Activated effector memory CD4-positive, alpha-beta T cell treated with Interleukin-2 at 50 U/mL for 16 hours (primary cell): ENCODE measurements around the gene PRAMEF20.
"Not testable (repeated sequence)": the region's sequence is repeated elsewhere in the genome, so short reads cannot be mapped to it uniquely, and the experiment has no call there.

Experiments used
- DNase-seq: peaks from one replicate; pipeline ENCODE4 v3.0.0-alpha.2; 2020

Gene PRAMEF20

GRCh38 chr1:13410150-13410549, at the start of gene PRAMEF20:
TSS of gene PRAMEF20 (plus strand) at chr1:13410450. CDS start at chr1:13416355, 5,905 bp downstream.
- DNase-seq = not testable (repeated sequence)

- DNase-seq = not testable (repeated sequence)
These were observed 47.9 kb upstream of the PRAMEF20 start for GRCh38 chr1:13362364-13362763.

DNA sequence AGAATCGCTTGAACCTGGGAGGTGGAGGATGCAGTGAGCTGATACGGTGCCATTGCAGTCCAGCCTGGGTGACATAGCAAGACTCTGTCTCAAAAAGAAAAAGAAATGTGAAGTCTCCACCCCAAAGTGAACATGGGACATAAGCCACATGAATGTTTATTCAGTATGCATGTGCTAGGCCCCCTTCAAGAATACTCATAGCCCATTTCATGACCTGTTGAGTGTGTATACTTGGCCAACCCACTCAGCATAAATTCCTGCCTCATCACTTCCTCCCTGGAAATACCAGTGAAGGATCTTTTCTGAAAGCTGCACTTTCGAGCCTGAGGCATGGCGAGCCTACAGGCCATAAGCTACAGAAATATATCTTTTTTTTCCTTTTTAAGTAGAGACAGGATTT, 45.3 kb upstream of the PRAMEF20 start:
- DNase-seq = not testable (repeated sequence)

DNA sequence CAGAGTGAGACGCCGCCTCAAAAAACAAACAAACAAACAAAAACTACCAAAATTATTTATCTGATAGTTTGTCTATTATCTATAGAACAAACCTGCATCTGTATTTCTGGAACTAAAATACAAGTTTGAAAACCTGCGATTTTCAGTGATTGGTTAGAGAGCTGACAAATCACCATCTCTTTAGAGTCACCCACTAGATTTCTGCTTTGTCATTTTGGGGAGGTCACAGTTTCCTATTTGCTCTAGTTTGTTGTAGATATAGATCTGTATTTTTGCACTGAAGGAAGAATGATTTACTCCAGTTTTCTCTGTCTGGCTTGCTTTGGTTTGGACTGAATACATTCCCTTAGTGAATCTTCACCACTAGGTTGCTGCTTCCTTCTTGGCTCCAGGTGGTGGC, 43.7 kb upstream of the PRAMEF20 start:
- not testable (repeated sequence) for DNase-seq

- DNase-seq = not testable (repeated sequence)
These were observed 41.7 kb upstream of the PRAMEF20 start for GRCh38 chr1:13368544-13368943.

DNA sequence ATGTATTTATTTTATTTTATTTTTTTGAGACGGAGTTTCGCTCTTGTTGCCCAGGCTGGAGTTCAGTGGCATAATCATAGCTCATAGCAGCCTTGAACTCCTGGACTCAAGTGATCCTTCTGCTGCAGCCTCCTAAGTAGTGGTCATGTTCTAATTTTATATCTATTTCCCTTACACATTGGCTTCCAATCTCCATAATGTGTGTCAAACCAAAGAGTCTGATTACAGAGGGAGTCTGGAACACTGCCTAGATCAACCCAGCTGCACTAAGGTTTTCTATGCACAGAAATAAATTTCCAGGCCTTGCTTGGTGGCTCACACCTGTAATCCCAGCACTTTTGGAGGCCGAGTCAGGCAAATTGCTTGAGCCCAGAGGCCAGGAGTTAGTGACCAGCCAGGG, 31.3 kb upstream of the PRAMEF20 start:
- not testable (repeated sequence) for DNase-seq

- DNase-seq = not testable (repeated sequence)
These were observed 29.9 kb upstream of the PRAMEF20 start for GRCh38 chr1:13380380-13380779.

GRCh38 chr1:13389332-13389731, 20.9 kb upstream of the PRAMEF20 start, which contains the start of gene PRAMEF17:
TSS of gene PRAMEF17 (plus strand) at chr1:13389632. CDS start at chr1:13389658, 26 bp downstream.
- DNase-seq = not testable (repeated sequence)

DNA sequence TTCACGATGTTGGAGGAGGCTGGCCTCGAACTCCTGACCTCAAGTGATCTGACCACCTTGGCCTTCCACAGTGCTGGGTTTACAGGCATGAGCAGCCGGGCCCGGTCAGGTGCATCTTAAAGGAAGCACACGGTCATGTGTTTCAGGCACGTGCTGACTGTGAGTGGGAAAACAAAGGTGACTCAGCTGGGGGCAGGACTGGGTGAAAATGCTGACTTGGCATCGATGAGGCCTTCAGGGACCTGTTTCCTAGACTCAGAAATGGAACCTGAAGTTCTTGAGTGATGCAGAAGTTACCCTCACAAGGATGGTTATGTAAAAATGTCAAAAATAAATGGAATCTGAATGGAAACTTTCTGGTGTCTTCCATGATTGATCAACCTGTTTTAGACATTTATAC, 17.2 kb upstream of the PRAMEF20 start:
- not testable (repeated sequence) for DNase-seq

- not testable (repeated sequence) for DNase-seq
These were observed 15.5 kb upstream of the PRAMEF20 start for GRCh38 chr1:13394761-13395160.

DNA sequence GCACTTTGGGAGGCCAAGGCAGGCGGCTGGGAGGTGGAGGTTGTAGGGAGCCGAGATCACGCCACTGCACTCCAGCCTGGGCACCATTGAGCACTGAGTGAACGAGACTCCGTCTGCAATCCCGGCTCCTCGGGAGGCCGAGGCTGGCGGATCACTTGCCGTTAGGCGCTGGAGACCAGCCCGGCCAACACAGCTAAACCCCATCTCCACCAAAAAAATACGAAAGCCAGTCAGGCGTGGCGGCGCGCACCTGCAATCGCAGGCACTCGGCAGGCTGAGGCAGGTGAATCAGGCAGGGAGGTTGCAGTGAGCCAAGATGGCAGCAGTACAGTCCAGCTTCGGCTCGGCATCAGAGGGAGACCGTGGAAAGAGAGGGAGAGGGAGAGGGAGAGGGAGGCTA, 14.9 kb upstream of the PRAMEF20 start:
- DNase-seq = not testable (repeated sequence)

- DNase-seq = no peak
These were observed 2.4 kb upstream of the PRAMEF20 start for GRCh38 chr1:13407811-13408210.

GRCh38 chr1:13430495-13430894, 20.2 kb downstream of the PRAMEF20 start:
- no peak for DNase-seq

DNA sequence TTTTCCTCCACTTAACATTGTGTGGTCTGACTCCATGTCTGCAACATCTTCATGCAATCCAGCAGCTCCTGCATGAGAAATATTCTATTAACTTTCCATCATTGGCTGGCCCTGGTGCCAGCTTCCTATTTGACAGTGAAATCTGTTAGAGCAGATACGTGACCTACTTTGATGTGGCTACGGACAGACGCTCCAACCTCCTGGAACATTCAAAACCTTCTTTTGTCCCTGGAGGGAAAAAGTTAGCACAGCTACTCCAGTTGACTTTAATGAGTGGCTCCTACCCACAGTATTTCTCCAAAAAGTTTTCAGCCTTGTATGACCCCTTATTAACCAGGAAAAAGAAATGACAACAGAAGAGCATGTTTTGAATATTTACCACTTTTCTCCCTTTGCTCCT, 22.0 kb downstream of the PRAMEF20 start:
- no peak for DNase-seq

DNA sequence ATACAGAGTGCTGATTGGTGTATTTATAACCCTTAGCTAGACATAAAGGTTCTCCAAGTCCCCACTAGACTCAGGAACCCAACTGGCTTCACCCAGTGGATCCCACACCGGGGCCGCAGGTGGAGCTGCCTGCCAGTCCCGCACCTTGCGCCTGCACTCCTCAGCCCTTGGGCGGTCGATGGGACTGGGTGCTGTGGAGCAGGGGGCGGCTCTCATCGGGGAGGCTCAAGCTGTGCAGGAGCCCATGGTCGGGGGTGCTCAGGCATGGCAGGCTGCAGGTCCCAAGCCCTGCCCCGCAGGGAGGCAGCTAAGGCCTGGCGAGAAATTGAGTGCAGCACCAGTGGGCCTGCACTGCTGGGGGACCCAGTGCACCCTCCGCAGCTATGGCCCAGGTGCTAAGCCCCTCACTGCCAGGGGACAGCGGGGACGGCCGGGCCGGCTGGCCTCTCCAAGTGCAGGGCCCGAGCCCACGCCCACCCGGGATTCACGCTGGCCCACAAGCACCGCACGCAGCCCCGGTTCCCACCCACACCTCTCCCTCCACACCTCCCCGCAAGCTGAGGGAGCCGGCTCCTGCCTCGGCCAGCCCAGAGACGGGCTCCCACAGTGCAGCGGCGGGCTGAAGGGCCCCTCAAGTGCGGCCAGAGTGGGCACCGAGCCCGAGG, 23.6 kb downstream of the PRAMEF20 start:
- DNase-seq = not testable (repeated sequence)

GRCh38 chr1:13435458-13435857, 25.2 kb downstream of the PRAMEF20 start:
- no peak for DNase-seq

GRCh38 chr1:13439104-13439783, 29.0 kb downstream of the PRAMEF20 start:
- DNase-seq = not testable (repeated sequence)

DNA sequence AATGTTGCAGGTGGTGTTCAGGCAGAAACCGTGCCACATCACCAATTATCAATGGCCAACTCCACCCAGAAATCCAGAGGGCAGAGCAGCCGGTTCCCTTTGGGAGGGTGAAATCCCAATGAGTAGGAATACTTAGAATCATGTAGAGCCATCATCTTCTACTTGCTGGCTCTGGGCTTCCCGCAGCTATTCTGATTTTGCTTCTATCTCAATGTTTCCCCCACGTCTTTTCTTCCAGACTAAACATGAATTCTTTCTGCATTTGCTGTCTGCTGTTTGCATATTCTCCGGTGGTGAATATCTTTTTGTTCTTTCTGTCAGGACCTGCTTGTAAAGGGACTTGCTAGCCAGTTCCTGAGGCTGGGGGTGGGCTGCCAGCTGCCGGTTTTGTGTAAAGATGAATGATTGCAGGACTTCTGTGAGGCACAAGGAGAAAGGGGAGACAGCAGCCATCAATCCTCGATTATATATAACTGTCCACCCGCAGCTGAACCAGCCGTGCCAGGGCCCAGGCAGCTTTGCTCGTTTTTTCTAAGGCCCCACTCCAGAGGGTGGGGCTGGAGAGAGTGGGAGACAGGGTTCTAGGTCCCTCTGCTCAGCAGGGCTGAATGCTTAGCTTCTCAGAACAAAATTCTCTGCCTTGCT, 33.2 kb downstream of the PRAMEF20 start:
- no peak for DNase-seq

DNA sequence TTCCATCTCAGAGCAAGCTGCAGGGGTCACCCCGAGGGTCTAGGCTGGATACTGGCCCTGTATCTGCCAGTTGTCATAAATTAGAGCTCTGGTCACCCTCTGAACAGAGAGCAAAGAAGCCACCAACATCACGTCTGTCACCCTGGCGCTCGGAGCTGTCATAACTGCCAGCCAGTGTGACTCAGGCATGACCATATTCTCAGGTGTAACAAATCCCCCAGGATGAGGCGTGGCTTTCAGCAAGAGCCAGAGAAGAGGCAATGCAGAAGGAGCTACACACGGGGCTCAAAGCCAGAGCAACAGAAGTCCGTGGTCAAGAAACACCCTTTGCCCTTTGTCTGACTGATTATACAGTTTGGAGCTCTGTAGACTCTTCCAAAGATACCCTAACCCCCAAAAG, 40.0 kb downstream of the PRAMEF20 start:
- no peak for DNase-seq

GRCh38 chr1:13451399-13451965, 41.2 kb downstream of the PRAMEF20 start:
- no peak for DNase-seq

GRCh38 chr1:13456904-13457532, 46.8 kb downstream of the PRAMEF20 start:
- no peak for DNase-seq

DNA sequence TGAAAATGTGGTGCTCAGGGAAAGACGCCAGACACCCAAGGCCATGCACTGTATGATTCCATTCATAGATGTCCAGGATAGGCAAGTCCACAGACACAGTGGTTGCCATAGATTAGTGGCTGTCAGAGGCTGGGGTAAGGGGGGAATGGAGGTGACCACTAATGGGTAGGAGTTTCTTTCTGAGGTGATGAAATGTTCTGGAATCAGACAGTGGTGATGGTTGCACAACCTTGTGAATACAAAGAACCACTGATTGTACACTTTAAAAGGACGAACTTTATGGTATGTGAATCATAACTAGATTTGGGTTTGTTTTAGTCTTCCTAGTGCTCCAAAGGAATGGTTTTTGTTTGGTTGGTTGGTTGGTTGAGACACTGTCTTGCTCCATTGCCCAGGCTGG, 51.7 kb downstream of the PRAMEF20 start:
- no peak for DNase-seq

- DNase-seq = no peak
These were observed 52.4 kb downstream of the PRAMEF20 start for GRCh38 chr1:13462682-13463081.
